AG09319 (cell line): ENCODE data around the gene JPT1.

ENCODE experiments used
- DNase-seq: peaks from one replicate; pipeline ENCODE4 v3.0.0-alpha.2; 2010; ENCODE audit warnings: low read depth; ENCODE audit errors: extremely low read depth
- TF ChIP-seq, protein P1 (sequence below): IDR thresholded peaks from 2 replicates; pipeline ENCODE4 v1.5.1; 2011; ENCODE audit warnings: low read depth, mild to moderate bottlenecking, inconsistent platforms, low read length, moderate library complexity

JPT1 gene

DNA sequence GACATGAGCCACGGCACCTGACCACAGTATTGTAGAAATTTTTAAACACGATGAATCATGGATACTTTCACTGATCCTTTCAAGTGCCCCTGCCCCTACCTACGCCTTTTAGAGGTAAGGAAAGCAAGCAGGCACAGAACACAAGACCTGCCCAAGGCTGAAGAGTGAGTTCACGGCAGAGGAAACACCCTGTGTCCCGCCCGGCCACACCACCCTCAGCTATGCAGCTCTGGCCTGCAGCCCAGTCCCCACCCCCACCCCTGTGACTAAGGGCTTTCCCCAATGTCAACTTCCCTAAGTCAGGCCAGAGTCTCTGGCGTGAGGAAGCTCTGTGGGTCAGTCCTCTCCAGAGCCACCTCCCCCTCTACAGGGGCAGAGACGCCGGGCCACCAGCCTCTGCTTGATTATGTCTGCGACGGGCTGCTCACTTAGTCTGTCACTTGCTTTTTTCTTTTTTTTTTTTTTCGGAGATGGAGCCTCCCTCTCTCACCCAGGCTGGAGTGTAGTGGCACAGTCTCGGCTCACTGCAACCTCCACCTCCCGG lies 58.2 kb downstream of the JPT1 start:
- DNase-seq = no peak
- TF ChIP-seq, protein P1, sequence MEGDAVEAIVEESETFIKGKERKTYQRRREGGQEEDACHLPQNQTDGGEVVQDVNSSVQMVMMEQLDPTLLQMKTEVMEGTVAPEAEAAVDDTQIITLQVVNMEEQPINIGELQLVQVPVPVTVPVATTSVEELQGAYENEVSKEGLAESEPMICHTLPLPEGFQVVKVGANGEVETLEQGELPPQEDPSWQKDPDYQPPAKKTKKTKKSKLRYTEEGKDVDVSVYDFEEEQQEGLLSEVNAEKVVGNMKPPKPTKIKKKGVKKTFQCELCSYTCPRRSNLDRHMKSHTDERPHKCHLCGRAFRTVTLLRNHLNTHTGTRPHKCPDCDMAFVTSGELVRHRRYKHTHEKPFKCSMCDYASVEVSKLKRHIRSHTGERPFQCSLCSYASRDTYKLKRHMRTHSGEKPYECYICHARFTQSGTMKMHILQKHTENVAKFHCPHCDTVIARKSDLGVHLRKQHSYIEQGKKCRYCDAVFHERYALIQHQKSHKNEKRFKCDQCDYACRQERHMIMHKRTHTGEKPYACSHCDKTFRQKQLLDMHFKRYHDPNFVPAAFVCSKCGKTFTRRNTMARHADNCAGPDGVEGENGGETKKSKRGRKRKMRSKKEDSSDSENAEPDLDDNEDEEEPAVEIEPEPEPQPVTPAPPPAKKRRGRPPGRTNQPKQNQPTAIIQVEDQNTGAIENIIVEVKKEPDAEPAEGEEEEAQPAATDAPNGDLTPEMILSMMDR = no peak

DNA sequence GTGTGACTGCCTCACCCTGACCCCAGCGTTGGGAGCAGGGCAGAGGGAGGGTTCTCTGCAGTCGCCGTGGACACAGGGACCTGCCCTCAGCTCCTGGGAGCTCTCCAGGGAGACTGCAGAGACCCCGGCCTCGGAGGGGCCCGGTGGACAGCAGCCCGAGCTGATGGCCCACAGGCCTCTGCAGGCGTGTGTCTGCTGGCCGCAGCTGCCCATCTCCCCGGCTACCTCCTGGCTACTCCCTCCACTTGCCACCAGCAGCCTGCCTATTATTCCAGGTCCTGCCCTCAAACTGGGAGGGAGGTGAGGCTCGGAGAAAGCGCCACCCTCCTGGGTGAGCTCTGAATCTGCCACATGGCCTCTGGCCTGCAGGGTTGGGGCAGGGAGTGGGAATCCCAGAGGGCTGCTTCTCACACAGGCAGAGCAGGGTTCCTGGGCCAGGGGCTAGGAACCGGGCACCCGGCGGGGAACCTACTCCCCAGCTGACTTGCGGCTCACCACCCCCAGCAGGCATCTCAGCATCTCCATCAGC lies 59.4 kb downstream of the JPT1 start:
- DNase-seq = no peak
- TF ChIP-seq, protein P1 = no peak

DNA sequence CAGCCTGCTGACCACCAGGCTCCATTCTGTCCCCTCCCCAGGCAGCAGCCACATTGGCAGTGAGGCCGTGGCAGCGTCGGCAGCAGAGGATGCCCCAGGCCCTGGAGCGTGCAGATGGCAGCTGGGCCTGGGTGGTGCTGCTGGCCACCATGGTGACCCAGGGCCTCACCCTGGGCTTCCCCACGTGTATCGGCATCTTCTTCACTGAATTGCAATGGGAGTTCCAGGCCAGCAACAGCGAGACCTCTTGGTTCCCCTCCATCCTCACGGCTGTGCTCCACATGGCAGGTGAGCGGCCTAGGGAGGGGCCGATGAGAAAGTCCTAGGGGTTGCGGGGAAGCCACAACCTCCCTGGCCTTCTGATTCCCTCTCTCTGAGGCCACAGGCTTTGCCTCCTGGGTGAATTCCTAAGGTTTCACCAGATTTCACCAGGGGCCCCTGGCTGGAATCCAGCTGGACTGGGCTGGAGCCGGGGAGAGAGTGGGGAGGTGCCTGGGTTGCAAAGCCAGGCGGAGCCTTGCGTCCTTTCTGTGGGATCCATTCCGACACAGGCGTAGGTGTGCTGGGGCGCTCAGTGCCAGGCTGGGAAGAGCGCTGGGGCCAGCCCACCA lies 60.7 kb downstream of the JPT1 start:
- DNase-seq = no peak

DNA sequence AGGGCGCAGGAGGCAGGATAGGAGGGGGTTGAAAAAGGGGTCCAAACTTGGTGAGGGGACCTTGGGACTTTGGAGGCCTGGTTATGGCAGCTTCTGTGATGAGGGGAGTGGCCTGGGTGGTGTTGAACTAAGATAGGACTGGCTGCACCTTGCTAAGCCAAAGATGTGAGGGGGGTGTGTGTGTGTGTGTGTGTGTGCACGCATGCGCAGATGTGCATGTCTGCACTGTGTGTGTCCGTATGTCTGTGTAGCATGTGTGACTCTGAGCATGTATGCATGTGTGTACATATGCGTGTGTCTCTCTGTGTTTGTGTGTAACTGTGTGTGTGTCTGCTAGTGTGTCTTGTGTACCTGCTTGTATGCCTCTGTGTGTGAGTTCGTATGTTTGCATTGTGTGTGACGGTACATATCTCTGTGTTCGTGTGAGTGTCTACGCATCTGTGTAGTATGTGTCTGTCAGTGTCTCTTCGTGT lies 62.4 kb downstream of the JPT1 start:
- TF ChIP-seq, protein P1 = no peak
- no peak for DNase-seq

More for the DNA sequence above, 60.7 kb downstream of the JPT1 start:
- TF ChIP-seq, protein P1 = no peak

DNA sequence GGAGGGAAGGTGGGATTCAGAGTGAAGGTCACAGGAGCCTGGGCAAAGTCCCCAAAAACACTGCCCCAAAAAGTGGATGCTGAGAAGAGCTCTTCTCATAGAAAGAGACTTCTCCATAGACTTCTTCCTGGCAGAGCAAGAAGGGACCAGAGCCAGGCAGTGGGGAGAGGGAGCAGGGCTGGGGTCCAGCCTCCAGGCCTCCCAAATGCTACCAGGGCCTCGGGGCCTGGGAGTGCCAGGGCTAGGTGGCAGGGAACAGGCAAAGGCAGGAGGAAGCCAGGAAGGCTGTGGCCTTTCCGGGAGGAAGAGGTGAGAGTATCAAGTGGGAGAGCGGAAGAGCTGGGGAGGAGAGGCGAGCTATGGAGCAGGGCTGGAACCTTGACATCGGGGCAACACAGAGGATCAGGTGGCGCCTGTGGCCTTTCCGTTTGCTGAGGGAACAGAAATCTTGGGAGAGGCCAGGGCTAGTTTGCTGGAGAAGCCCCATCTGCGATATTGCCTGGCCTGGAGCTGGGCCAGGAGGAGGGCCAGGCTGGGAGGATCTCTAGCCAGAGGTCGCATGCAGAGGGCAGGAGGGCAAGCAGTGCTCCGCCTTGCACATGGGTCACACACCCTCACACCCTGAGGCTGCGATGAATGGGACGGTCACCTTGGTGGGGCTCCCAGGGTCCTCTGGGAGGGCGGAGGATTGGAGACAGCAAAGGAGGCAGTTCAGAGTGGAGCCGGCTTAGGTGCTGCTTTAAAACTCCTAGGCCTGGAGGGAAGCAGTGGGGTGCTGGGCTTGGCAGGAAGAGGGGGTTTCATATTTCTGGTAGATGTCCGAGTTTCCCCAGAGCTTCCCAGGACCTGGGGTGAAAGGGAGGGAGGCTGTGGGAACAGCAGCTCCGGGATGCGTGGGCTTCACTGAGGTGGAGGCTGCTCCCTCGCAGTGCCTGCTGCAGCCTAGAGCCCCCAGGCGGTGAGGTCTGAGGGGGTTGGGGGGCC lies 63.1 kb downstream of the JPT1 start:
- TF ChIP-seq, protein P1 = no peak
- DNase-seq = no peak

DNA sequence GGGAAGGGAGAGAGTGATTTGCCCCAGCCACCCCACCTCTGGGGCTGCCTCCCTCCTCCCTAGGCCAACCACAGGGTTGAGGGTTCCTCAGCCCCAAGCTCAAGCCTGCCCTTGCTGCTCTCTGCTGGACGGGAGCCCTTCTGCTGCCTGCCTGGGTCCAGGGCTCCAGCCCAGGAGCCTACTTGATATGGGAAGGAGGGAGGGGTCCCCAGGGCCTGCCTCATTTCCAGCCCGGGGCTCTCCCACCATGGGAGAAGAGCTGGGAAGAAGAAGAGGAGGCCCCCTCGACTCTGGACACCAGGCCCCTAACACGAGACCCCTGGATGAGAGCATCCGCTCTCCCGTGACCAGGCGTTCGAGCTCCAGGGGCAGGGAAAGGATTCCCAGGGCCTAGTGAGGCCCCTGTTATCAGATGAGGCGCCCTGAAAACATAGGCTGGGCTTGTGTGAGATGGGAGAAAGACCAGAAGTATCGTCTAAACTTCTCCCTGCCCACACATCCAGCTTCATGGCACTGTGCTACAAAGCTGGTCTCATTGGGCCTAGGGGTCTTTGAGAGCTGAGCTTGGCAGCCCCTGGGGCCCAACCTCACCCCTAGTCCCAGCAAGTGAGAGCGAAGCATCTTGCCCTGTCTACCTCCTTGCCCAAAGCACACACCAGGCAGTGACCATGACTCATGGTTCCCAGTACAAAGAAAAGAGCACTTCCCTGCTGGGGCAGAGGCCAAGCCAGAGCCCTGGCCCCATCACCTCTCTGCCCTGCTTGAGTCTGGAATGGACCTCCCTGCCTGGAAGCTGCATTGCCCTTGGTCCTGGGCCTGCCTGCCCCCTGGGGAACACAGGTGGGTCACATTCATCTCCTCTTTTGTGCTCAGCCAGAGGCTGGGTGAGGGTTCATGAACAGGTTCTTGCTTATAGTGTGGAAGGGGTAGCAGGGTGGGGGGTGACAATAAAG lies 65.6 kb downstream of the JPT1 start:
- TF ChIP-seq, protein P1 = peak; percentile 10
- no peak for DNase-seq
